HFF-Myc (cell line): ENCODE measurements around the gene ECT2.

Experiments
- DNase-seq: peaks from one replicate; pipeline ENCODE4 v3.0.0-alpha.2; 2011; ENCODE audit warnings: low read depth; ENCODE audit errors: extremely low read depth
- H3K4me3 ChIP-seq: replicated peaks from 2 replicates; pipeline ENCODE4 v1.5.1; 2011; ENCODE audit warnings: low read depth, mild to moderate bottlenecking, control low read depth, low read length
- TF ChIP-seq, protein P1 (sequence below): IDR thresholded peaks from 2 replicates; pipeline ENCODE4 v1.5.1; 2012; ENCODE audit warnings: mild to moderate bottlenecking, low read depth, low read length, control low read depth; ENCODE audit errors: missing control alignments

The ECT2 gene

GRCh38 chr3:172705170-172705569 is 45.4 kb upstream of the ECT2 start:
- no peak overlapping the region for H3K4me3 ChIP-seq
- TF ChIP-seq, protein P1, sequence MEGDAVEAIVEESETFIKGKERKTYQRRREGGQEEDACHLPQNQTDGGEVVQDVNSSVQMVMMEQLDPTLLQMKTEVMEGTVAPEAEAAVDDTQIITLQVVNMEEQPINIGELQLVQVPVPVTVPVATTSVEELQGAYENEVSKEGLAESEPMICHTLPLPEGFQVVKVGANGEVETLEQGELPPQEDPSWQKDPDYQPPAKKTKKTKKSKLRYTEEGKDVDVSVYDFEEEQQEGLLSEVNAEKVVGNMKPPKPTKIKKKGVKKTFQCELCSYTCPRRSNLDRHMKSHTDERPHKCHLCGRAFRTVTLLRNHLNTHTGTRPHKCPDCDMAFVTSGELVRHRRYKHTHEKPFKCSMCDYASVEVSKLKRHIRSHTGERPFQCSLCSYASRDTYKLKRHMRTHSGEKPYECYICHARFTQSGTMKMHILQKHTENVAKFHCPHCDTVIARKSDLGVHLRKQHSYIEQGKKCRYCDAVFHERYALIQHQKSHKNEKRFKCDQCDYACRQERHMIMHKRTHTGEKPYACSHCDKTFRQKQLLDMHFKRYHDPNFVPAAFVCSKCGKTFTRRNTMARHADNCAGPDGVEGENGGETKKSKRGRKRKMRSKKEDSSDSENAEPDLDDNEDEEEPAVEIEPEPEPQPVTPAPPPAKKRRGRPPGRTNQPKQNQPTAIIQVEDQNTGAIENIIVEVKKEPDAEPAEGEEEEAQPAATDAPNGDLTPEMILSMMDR, result no peak
- no peak for DNase-seq

GRCh38 chr3:172707030-172707429 is 43.5 kb upstream of the ECT2 start:
- no peak overlapping the region for H3K4me3 ChIP-seq
- TF ChIP-seq, protein P1, result no peak
- no peak for DNase-seq

DNA sequence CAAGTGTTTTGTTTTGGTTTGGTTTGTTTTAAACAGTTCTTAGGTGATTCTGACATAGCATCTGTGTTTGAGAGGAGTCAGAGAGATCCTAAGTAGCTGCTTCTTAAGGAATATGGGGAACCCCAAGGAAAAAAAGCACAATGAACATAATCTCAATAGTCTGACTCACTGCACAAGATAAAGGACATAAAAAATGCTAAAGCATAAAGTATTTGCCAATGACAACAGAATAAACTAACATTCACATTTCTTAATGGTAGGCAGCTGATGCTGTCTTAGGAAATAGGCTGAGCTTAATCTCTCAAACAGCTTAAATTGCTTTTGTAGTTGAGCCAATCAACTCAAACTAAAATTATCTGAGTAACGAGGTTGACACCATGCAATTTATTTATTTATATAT is 42.6 kb upstream of the ECT2 start:
- H3K4me3 ChIP-seq, result no peak overlapping the region
- TF ChIP-seq, protein P1, result no peak
- no peak for DNase-seq

DNA sequence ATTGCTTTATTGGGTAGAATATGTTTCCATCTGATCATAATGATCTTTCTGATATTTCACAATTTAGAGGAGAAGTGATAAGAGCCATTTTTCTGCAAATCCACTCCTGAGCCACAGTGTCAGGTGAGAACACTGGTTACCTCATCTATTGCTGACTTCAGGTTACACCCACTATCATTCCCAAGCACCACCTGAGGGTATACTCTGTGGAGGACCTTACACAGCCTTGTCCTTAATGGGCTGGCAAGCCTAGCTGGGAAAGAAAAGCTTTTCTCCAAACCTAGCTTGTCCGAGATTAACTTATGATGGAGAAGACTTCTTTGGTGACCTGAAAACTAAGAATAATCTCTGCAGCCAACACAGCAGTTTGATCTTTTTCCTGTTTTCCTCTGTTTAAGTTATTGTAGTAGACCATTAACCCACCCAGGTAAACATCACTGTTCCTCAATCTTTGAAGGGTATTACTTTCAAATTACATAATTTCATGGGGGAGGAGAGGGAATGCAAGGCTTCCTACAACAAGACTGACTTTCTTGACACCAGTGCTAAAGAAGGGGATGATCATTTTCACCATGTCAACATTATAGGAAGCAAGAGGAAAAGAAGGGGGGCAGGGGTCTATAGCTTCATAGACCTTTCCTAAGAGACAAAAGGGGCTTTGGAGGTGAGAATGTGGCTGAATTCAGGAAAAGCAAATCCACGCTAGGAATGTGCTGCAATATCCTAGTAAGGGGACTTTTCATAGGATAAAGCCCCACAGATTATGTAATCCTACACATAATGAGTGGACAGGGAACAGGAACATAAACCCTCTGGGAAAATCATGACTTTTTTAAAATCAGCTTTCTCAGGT is 41.4 kb upstream of the ECT2 start:
- TF ChIP-seq, protein P1, result no peak
- no peak for DNase-seq
- peak overlapping the region; percentile 65 for H3K4me3 ChIP-seq

DNA sequence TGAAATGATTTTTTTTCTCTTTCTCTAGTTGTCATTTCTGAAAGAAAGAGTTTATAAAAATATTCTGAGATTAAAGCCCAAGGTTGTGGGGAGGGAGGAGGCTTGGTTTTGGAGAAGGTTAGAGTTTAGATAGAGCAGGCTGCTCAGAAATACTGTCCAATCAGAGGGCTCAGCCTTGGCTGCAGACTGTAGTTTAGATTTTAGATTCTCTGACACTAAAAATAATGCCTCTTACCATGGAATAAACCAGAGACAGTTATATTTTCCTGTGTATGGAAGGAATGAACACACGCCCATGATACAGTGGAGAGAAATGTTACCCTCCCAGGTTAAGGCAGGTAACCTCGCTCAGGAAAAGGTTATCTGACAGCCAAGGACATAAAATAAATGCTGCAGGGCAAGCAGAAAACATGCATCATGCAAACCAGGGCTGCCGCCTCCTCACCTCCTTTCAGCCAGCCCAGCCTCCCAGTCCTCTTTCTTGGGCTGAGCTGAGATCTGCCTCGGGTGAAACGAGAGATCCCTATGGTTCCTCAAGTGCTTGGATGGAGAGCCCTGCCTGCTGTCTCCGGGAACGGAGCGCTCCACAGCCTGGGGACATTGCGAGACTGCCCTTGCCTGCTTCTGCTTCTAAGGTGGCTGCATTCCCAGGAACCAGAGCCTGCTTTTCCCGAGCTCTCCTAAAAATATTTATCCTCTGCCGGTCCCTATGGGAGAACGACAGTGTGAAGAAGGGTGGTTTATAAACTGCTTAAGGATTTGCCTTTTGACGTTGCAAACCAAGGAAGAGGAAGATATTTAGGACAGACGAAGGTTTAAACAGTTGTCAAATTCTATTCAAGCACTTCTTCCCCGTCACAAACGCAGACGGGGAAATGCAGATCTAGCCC is 40.5 kb upstream of the ECT2 start:
- peak overlapping the region; percentile 65 for H3K4me3 ChIP-seq
- no peak for DNase-seq
- TF ChIP-seq, protein P1, result no peak

GRCh38 chr3:172710664-172711453 is 39.7 kb upstream of the ECT2 start, which contains the start of gene NCEH1:
TSS of gene NCEH1 (minus strand) at chr3:172711067. CDS start at chr3:172710984, 83 bp downstream.
- TF ChIP-seq, protein P1, result peak; percentile 86
- H3K4me3 ChIP-seq, result peak within 1 kb of the TSS; percentile 65
- peak; percentile 96 for DNase-seq
